Stimulated activated CD8-positive, alpha-beta memory T cell treated with anti-CD3 and anti-CD28 coated beads, Interleukin-12 subunit alpha, Interleukin-12 subunit beta, amount 100 ng/mL, for 1 hour (primary cell): ENCODE results near the gene GPR3.
A peak's percentile ranks its signal among the peaks of the same experiment; 100 is the strongest.

Experiments used
- DNase-seq: peaks from one replicate; pipeline ENCODE4 v3.0.0-alpha.2; 2020; ENCODE audit warnings: low read depth

GPR3 gene

DNA sequence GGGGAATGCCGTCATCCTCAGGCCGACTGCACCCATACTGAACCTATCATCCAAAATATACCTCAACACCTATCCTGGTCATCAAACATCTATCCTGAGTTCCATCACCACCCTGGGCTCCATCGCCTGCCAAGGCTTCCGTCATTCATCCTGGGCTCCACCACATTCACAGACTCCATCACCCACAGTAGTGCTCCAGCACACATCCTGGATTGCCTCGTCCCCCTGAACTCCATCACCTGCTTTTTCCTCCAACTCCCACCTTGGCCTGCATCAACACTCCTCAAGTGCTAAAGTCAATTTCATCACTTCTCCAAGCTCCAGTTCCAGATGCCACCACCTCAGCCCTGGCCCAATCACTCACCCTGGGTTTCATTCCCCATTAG lies 33.5 kb upstream of the GPR3 start:
- DNase-seq: no peak

- no peak for DNase-seq
Measured at GRCh38 chr1:27359822-27360158, 32.6 kb upstream of the GPR3 start.

DNA sequence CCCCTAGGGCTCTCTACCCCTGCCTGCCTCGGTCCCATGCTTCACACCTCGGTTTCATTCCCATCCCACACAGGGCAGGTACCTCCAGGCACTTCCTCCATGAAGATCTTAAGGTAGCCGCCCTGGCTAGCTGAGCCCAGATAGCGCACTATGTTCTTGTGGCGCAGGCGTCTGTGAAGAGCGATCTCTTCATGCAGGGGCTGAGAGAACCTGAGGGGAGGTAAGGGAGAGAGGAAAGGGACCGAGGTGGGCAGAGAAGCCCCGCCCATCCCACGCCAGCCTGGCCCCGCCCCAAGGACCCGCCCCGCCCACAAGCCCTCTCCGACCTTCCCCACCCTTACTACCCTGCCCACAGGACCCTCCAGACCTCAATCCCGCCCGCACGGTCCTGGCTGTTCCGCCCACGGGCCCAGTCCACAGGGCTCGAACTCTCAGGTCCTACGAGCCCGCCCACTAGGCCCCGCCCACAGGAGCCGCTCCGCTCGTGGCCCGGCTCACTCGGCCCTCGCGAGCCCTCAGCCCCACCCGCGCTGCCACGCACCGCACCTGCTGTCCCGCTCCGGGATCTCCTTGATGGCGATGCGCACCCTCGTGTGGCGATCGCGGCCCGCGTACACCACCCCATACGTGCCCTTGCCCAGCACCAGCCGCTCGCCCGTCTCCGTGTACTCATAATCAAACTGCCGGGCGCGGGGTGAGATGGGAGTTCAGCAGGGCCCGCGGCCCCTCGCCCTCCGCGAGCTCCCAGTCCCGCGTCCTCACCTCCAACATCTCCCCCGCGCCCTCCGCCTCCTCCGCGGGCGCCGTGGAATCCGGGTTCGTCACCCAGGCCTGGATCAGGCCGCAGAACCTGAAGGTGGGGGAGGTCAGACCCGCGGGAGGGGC lies 32.0 kb upstream of the GPR3 start:
- DNase-seq: no peak

DNA sequence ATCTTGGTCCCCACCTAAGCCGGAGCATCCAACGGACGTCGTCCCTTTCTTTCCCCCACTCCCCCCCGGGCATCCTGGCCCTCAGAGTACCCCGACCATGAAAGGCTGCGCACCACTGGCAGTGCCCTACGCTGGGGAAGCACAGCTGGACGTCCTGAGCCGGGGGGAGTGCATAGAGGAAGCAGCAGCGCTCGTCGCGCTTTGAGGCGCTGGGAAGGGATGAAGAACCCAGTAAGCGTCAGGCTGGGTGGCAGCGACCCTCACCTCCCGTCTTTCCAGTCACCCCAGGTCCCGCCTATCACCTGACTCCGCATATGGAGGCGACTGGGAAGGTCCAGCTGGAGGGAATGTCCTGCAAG lies 31.4 kb upstream of the GPR3 start:
- DNase-seq: no peak

DNA sequence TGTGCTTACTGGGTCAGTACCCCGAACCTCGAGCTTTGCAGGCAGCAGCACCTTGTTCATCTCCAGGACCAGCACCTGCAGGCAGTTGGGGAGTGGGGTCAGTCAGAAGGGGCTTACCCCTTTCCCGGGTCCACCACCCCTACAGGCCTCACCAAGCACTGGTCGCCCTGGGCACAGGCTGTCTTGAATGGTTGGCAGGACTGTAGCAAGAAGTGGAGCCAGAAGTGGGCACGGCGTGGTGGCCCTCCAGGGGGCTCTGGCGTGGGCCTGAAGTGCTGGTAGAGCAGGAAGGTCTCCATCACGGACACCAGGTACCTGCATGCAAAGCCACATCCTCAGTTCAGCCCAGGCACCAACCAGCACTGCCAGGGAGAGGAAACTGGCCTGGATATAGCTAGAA lies 30.9 kb upstream of the GPR3 start:
- DNase-seq: no peak

DNA sequence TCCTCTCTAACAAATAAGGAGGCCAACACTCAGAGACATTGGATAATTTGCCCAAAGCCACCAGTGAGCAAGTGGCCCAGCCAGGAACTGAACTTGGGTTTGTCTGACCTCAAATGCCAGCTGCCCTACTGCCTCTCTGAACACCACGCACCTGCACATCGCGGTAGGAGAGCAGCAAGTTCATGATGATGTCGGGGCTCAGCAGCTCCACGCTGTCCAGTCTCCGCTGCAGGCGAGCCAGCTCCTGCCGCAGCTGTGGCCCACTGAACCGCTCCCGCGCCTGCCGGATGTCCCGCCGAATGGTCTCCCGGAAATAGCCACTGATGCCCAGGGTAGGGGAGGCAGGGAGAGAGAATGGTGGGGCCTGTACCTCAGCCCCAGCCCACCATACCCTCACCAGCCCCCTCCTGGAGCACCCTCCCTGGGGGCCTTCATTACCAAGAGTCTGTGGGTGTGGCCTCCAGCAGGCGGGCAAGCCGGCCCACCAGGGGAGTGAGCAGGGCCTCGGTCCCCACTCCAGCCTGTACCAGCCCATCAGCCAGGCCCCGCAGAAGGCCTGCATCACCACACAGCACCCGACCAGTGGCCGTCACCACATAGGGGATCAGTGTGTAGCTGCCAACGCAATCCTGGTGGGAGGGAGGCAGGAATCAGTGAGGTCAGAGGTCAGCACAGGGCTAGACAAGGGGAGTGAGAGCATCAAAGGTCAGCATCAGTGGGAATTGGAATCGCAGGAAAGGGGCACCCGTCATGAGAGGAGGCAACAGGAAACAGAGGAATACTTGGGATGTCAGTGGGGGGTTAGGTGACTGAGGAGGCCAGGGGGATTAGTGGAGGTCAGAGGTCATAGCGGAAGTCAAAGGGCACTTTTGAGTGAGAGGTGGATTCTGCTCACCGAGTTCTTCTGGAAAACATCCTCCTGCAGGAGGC lies 28.4 kb upstream of the GPR3 start:
- no peak for DNase-seq

DNA sequence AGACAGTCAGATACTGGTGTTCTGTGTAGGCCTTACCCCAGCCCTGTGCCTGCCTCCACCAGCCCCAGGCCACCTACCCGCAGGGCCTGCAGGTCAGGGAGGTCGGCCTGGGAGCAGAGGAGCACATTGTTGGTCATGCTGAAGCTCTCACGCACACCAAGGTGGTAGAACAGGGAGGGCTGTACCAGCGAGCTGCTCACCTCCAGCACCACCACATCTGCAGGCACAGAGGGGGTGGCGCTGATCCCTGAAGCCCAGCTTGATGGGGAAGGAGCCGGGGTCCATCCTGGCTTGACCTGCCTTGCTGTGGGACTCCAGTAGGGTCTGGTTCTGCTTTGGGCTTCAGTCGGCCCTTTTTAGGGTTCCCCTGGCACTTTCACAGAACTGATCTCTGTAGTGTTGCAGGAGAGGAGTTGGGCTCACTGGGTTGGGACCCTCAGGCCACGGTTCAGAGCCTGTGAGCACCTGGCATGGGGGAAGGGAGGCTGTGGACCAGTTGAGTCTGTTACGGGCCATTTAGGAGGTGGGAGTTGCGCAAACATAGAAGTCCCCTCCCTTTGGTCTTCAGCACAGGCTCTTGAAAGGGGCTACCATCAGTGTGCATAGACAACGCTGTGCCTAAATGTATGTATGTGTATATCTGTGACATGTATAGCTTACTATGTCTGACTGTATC lies 27.6 kb upstream of the GPR3 start:
- no peak for DNase-seq

DNA sequence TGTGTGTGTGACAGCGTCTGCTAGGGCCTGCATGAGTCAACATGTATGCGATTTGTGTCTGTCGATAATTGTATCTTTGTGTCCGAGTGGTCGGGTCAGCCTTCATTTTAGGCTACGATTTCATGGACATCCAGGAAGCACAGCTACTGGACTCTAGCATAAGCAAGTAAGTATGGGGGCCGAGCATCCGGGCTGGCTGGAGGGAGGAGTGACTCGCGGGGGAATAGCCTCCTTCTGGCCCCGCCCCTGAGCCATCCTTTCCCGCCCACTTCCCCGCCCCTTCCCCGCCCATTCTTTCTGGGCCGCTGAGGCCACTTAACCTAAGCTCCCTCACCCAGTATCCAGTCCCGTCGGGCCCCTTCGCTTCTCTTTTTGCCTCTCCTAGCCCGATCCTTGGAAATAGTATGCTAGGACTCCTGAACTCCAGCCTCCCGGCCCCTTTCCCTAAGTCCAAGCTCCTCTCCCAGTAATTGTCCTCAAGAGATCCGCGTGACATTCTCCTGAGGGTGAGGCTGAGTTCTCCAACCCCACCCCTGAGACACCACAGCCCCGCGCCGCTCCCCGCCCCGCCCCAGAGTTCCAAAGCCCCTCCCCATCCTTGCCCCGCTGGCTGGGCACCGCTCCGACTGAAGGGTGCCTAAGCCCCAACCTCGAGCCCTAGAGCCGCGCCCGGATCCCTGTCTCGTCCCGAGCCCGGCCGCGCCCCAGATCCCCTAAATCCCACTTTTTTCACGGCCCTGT lies 26.9 kb upstream of the GPR3 start:
- peak; percentile 65 for DNase-seq

DNA sequence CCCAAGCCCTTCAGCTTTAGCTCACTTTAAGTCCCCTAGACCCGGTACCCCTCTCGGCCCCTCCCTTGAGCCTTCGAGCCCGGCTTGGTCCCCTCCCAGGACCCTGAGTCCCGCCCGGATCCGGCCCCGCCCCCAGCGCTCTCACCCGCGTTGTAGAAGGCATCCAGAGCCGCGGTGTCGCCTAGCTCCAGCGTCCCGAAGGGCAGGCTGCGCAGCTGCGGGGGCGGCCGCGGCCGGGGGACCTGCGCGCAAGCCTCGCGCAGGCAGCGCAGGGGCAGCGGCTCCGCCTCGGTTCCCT lies 26.4 kb upstream of the GPR3 start:
- peak; percentile 43 for DNase-seq

DNA sequence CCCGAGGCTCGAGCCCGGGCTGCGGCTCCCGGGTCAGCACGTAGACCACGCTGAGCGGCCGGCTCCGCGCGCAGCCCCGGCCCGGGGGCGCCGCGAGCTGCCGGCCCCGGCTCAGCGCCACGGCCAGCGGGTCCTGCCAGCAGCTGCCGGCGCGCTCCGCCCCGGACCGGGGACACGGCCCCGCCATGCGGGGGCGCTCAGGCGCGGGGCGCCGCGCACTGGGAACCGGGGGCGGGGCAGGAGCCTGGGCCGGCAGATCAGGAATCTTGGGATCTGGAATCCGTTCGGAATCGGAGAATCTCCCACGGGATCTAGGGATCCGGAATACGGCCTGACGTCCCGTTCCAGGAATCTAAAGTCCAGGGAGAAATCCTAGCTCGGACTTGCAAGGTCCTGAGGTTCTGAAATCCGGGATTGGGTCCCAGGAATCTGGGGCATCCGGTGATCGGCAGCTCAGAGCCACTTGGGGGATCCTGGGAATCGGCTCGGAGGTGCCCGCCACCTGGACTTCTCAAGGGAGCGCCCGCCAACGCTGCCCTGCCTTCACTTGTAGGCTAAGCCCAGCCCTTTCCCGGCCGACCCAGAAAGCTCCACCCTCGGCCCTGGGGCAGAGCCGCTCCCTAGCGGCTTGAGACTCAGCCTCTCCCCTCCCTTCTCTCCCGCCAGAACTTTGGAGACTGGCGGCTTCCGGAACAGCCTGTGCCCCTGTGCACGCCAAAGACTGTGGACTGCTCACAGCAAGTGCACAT lies 25.8 kb upstream of the GPR3 start, which contains the start of gene MAP3K6:
TSS of gene MAP3K6 (minus strand) at position 551 of the 749 bp plus-strand sequence. CDS start at position 187, 364 bp downstream.
- DNase-seq: no peak

GRCh38 chr1:27367160-27367650 lies 25.2 kb upstream of the GPR3 start:
- no peak for DNase-seq

DNA sequence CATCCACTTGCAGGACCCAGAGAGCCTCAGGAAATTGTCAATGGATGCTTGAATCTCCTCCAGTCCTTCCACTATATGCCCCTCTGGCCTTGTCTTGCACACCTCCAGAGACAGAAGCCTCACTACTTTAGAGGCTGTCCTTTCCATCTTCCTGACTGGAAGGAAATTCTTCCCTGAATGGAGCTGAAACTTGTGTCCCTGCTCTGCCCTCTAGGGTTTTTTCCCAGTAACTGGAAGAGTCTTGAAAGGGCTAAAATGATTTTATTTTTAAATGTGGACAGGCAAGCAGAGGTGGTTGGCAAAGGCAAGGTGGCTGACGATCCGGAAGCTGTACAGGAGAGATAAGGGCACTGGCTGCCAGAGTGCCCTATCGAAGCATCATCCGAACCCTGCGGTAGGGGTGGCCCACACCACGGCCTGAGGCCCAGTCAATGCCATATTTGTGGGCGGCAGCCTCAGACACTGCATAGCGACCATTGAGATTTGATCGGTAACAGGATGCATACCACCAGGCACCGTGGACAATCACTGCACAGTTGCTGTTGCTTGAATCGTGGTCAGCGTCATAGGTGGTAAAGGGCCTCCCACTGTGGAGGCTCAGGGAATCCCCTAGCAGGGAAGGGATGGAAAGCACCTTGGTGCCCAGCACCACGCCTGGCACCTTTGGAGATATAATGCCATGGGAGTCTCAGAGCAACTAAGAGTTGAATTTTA lies 23.4 kb upstream of the GPR3 start:
- no peak for DNase-seq

- DNase-seq: no peak
Measured at GRCh38 chr1:27372022-27372807, 20.2 kb upstream of the GPR3 start.

GRCh38 chr1:27372808-27373690 lies 19.4 kb upstream of the GPR3 start:
- no peak for DNase-seq

DNA sequence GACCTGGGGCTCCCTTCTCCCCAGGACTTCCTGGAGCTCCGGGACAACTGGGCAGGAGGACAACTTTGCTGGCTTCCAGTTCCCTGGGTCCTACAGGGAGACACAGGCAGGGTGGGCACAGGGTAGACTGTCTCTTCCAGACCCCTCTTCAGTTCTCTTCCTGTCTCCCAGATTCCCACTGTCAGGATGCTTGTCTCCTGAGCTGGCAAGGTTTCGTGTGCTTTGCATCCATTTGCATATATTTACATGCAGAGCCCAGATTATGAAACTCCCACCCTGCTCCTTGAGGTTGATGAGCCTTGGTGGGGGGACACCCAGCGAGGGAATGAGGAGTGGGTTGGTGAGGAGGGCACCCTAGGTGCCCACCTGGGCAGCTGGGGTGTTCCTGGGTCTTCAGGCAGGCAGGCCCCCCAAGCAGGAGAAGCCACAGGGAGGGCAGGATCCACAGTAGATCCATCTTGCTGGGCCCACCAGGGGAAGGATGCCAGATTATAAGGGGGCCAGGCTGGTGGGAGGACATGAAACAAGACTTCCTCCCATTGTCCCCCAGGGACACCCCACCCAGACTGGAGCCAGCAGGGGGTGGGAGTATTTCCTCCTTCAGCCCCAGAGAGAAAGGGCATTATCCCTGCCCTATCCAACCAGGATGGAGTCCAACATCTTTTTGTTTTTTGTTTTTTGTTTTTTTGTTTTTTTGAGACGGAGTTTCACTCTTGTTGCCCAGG lies 17.9 kb upstream of the GPR3 start, which contains the start of gene FCN3:
TSS of gene FCN3 (minus strand) at position 463 of the 725 bp plus-strand sequence. CDS start at position 457, 6 bp downstream.
- no peak for DNase-seq

- DNase-seq: no peak
Measured at GRCh38 chr1:27377760-27378495, 14.5 kb upstream of the GPR3 start.

DNA sequence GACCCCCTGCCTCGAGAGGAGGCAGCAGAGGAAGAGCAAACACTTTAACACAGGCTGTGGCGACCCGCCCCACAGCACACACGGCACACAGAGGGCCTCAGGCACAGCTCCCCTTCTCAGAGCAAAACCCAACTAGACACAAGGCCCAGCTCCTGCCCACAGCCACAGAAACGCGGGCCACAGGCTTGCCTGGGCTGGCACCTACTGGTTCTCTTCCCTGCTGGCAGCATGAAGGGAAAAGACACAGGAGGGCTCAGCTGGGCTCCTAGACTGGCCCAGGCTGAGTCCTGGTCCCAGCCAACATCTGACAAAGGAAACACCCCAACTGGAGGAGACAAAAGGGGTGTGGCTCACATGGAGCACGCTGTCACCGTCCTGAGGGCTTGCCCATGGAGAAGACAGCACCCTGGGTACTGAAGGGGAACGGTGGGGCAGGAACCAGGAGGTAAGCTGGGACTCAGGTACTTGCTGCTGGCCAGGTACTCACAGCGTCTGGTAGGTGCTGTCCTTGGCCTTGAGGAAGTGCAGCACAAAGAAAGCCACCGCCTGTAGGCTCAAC lies 12.8 kb upstream of the GPR3 start:
- no peak for DNase-seq
